CD1c-positive myeloid dendritic cell (primary cell): Measurements from ENCODE around the gene FANCE.
"Not testable (repeated sequence)": the region's sequence is repeated elsewhere in the genome, so short reads cannot be mapped to it uniquely, and the experiment has no call there.

Source experiments
- DNase-seq: peaks from one replicate; pipeline ENCODE4 v3.0.0-alpha.2; 2016; ENCODE audit errors: extremely low spot score

Gene FANCE

GRCh38 chr6:35432291-35432690 lies 19.8 kb upstream of the FANCE start:
- no peak for DNase-seq

- not testable (repeated sequence) for DNase-seq
Observed at GRCh38 chr6:35432702-35433101, 19.4 kb upstream of the FANCE start.

- no peak for DNase-seq
Observed at GRCh38 chr6:35435074-35435837, 16.9 kb upstream of the FANCE start.

DNA sequence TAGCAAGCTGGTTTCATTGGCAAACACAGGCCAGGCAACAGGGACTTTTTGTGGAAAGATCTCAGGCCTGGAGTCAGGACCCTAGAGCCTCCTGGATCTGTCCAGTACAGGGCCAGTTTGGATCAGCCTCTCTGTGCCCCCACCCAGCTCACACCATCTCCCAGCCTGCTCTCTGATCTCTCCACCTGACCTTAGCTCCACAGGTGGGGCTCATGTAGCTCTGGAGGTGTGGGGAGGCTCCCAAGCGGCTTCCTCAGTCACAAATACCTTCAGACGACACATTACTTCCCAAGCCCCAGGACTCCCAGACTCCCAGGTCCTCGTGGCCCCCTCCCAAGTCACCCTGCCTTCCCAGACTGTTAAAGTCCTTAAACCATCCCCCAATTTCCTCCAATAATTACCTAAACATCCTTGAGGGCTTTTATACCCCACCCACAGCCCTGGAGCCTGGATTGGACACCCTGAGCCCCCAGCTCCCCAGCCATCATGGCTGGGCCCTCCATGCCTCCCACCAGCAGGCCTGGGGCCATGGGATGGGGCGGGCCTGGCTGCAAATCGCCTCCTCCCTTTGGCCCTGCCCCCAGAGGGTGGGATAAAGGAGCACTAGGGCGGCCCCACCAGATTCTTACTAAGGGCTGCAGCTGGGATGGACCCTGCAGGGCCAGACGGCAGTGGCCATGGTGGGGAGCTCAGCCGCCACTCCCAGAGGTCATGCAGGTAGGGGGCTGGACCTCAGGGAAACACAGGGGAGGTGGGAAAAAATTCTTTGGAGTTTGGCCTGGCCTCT lies 15.9 kb upstream of the FANCE start:
- no peak for DNase-seq

GRCh38 chr6:35438378-35439065 lies 13.6 kb upstream of the FANCE start:
- not testable (repeated sequence) for DNase-seq

GRCh38 chr6:35439308-35439707 lies 12.8 kb upstream of the FANCE start:
- DNase-seq = no peak

DNA sequence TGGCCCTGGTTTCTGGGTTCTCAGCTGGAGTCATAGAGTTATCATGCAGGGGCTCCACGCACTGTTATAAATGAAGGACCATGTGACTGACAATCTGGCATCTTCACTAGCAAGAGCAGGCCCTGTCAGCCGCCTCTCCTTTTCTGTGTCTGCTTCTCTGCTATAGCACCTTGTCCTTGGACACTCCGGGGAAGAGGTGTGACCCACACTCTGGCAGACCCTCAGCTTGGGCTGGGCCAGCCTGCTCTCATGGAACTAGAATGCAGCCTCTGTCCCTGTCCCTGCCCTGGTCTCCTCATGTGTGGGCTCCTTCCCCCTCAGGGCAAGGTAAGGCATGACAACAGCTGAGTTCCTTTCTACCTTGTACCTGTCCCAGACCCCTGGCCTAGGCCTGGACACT lies 10.9 kb upstream of the FANCE start:
- no peak for DNase-seq

DNA sequence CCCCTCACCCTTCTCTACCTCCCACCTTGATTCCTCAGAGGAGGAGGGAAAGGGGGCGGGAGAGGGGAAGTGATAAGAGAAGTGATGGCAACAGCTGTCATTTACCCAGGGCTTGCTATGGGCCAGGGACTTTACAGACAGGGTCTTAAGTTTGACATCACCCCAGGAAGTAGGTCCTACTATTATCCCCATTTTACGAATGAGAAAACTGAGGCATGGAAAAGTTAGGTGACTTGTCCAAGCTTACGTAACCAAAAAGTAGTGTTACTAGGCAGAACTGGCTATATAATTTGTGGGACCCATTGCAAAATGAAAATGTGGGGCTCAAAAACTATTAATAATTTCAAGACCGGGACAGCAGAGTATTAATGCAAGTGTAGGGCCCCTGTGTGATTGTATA lies 10.5 kb upstream of the FANCE start:
- DNase-seq = no peak

DNA sequence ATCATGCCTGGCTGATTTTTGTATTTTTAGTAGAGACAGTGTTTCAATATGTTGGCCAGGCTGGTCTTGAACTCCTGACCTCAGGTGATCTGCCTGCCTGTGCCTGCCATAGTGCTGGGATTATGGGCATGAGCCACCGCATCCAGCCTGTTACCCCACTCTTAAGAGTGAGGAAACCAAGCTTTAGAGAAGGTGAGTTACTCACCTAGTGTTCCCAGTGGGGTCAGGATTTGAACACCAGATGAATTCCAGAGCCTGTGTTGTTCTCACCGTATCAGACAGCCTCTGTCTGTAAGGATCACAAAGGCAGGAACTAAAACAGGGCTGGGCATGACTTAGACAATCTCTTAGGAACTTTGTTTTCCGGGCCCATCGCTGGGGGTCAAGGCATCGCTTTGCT lies 9.4 kb upstream of the FANCE start:
- DNase-seq = no peak

DNA sequence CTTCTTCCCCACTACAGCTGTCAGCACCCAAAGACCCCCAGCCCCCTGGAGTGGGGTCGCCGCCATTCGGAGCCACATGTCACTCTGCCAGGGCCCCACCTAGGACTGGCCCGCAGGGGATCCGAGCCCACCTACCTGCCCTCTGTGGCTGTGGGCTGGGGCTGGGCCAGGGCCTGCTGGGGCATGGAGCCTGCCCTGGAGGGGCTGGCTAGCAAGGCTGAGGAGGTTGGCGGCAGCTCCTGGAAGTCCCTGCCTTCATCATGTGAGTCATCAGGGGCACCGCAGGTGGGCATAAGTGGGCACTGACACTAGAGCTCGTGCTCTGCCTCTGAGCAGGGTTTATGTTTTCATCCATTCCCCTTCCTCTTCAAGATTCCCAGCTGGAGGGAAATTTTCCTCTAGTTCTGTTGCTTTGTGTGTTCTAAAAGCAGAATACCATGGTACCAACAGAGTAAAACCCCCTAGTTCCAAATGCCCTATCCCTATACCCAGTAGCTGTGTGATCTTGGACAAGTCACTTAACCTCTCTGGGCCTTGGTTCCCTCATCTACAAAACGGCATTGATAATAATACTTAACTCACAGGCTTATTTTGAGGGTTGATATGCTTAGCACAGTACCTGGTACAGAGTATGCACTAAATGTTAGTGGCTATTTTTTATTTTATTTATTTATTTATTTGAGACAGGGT lies 8.7 kb upstream of the FANCE start:
- no peak for DNase-seq

GRCh38 chr6:35445691-35446090 lies 6.4 kb upstream of the FANCE start:
- DNase-seq = no peak

DNA sequence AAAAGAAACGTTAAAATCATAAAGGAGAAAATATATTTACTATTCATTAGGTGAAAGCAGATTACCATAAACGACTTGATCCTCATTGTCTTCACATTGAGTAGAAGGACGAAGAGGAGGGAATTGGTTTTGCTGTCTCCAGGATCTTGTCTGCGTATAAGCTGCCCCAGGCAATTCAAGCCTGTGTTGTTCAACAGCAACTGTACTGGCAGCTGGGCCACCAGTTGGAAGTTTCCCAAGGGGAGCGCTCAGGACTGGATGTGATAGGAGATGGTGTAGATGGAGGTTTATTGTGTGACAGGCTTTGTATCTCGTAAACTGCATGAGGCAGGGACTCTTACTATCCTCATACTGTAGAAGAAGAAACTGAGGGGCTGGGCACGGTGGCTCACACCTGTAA lies 3.9 kb upstream of the FANCE start:
- DNase-seq = no peak

DNA sequence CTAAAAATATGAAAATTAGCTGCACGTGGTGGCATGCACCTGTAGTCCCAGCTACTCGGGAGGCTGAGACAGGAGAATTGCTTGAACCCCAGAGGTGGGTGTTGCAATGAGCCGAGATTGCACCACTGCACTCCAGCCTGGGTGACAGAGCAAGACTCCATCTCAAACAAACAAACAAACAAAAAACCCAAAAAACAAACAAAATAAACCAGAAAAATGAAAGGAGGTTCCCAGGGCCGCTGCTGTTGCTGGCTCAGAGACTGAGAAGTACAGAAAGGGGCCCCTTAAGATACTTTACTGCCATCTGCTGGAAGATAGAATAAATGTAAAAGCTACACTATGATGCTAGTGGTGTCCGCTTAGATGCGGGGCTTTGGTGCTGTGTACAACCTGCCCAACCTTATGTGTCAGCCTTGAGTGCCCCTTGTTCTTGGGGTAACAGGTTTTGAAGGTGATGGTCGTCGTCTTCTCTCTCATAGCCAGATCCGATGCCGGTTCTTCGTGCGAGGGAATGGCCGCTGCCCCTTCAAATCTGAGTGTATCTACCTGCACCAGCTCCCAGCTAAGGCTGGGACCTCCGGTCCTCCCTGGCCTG lies 2.8 kb upstream of the FANCE start:
- peak; percentile 87 for DNase-seq

- DNase-seq = peak; percentile 23
Observed at GRCh38 chr6:35451354-35452182, 570 bp upstream of the FANCE start.

DNA sequence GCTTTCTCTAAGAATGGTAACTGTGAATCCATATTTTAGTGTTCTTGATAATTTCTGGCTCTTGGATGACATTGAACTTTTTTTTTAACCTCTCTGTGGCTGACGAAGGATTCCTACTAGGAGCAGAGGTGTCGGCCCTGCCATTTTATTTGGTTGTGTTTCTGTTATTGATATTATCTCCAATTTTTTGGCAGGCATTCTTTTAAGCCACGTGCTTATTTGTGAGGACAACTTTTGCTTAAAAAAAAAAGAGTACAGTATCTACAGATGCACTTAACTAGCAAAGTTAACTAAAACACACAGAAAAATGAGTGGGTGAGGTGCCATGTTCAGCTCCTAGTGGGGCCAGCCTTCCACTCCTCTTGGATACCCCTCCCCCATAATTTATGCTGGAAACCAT lies 1.1 kb downstream of the FANCE start:
- DNase-seq = no peak

- no peak for DNase-seq
Observed at GRCh38 chr6:35454391-35455110, 2.4 kb downstream of the FANCE start.

GRCh38 chr6:35457907-35458306 lies 5.8 kb downstream of the FANCE start:
- no peak for DNase-seq

- no peak for DNase-seq
Observed at GRCh38 chr6:35461270-35461669, 9.1 kb downstream of the FANCE start.

DNA sequence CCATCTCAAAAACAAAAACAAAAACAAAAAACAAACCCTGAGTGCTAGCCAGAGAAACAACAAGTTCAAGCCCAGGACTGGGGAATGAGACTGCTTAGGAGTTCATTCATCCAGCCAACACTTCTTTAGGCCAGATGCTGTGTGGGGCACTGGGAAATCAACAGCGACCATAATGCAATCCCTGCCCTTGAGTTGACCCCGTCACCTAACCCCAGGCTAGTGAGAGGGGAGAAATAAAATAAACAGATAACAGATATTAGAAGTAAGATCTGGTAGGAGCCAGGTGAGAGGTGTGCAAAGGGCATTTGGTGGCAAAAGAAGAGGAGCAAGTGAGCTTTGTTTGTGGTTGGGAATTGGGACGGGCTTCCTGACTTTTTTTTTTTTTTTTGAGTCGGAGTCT lies 11.2 kb downstream of the FANCE start:
- DNase-seq = no peak

- DNase-seq = no peak
Observed at GRCh38 chr6:35465646-35466045, 13.5 kb downstream of the FANCE start.
